BJ (cell line): ENCODE data around the gene SHISA4. TPM values are rescaled to one million over a fixed set of nuclear protein-coding genes. Genes with fewer than 3 reads are reported as not detected.

Experiments
- CTCF ChIA-PET: fragments of 350-600 bp; formaldehyde crosslinking; extraction: SDS; loops from one replicate; lab custom pipeline; 2021; ENCODE audit warnings: antibody characterized with exemption, inconsistent platforms; lab: Yijun Ruan, JAX
- POLR2A ChIA-PET: fragments of 300-600 bp; sonication (Branson Sonifier 250); formaldehyde crosslinking; extraction: SDS; loops from one replicate; lab custom pipeline; 2021; ENCODE audit warnings: antibody characterized with exemption; lab: Charles Lee
- DNase-seq: peaks from one replicate; pipeline ENCODE4 v3.0.0-alpha.2; 2011; ENCODE audit warnings: low read depth
- H3K27me3 ChIP-seq: 2 replicates; pipeline ENCODE4 v1.6.0; 2011; ENCODE audit warnings: low read length; ENCODE audit not compliant: control insufficient read depth, insufficient read depth
- H3K36me3 ChIP-seq: 2 replicates; pipeline ENCODE4 v1.5.1; 2011; ENCODE audit warnings: low read length; ENCODE audit not compliant: control insufficient read depth, insufficient read depth
- H3K4me3 ChIP-seq: 2 replicates; pipeline ENCODE4 v1.5.1; 2011; ENCODE audit warnings: low read depth, mild to moderate bottlenecking, control low read depth, low read length
- CTCF ChIP-seq: IDR thresholded peaks from 2 replicates; pipeline ENCODE4 v1.5.1; 2011; ENCODE audit warnings: low read depth, mild to moderate bottlenecking, control low read depth, inconsistent platforms, low read length, moderate library complexity; ENCODE audit not compliant: insufficient read depth
- polyA plus RNA-seq: library from polyadenylated mRNA; depleted of rRNA; stranded (reverse); fragments of >200 nt; gene quantifications from 2 replicates; pipeline ENCODE4 v1.2.3, GENCODE V29; 2011

SHISA4 gene
- polyA plus RNA-seq, 1 experiment: 72.6 TPM

GRCh38 chr1:201925981-201926645, 37.4 kb downstream of the SHISA4 start:
- POLR2A ChIA-PET: no interaction called here
- Histone ChIP-seq H3K36me3 (peaks cover 3% of the 10 kb centered on the region; the same call in 1 of the 2 replicates), H3K4me3 (no peak overlapping the region), H3K27me3 (no peaks in the 10 kb centered on the region)
- CTCF ChIA-PET: interaction anchor here (1.0 kb wide), 1 partner anchor 30 kb away, joined by 3 read pairs; no protein-coding TSS in a partner anchor
- TF ChIP-seq CTCF: no peak
- DNase-seq: no peak

GRCh38 chr1:201928266-201928665, 39.6 kb downstream of the SHISA4 start:
- H3K27me3 ChIP-seq: no peaks in the 10 kb centered on the region
- no peak overlapping the region for H3K4me3 ChIP-seq
- TF ChIP-seq CTCF: no peak
- DNase-seq: no peak
- POLR2A ChIA-PET: no interaction called here
- peaks cover 3% of the 10 kb centered on the region; the same call in 1 of the 2 replicates for H3K36me3 ChIP-seq
- CTCF ChIA-PET: interaction anchor here (0.9 to 1.5 kb wide), 3 partner anchors 12 to 17 kb away, joined by 3 to 6 read pairs (median 4); no protein-coding TSS in a partner anchor

- Histone ChIP-seq H3K36me3 (peaks cover 3% of the 10 kb centered on the region; the same call in 1 of the 2 replicates), H3K4me3 (no peak overlapping the region), H3K27me3 (no peaks in the 10 kb centered on the region)
- POLR2A ChIA-PET: no interaction called here
- no peak for DNase-seq
- no peak for TF ChIP-seq CTCF
- CTCF ChIA-PET: no interaction called here
Observed at GRCh38 chr1:201930137-201930536, 41.4 kb downstream of the SHISA4 start.

GRCh38 chr1:201930803-201931202, 42.1 kb downstream of the SHISA4 start:
- TF ChIP-seq CTCF: no peak
- H3K4me3 ChIP-seq: no peak overlapping the region
- no peak for DNase-seq
- no peaks in the 10 kb centered on the region for H3K27me3 ChIP-seq
- CTCF ChIA-PET: no interaction called here
- H3K36me3 ChIP-seq: peaks cover 3% of the 10 kb centered on the region; the same call in 1 of the 2 replicates
- POLR2A ChIA-PET: no interaction called here

- no peak overlapping the region for H3K4me3 ChIP-seq
- TF ChIP-seq CTCF: no peak
- peaks cover 3% of the 10 kb centered on the region; the same call in 1 of the 2 replicates for H3K36me3 ChIP-seq
- DNase-seq: no peak
- CTCF ChIA-PET: interaction anchor here (0.6 to 1.0 kb wide), 3 partner anchors 9 to 38 kb away, joined by 3 read pairs; no protein-coding TSS in a partner anchor
- POLR2A ChIA-PET: interaction anchor here (0.5 to 0.6 kb wide), 2 partner anchors 14 to 30 kb away, joined by 3 to 9 read pairs; no protein-coding TSS in a partner anchor
- H3K27me3 ChIP-seq: no peaks in the 10 kb centered on the region
Observed at GRCh38 chr1:201933840-201934430, 45.2 kb downstream of the SHISA4 start.
